AG09319 (cell line): ENCODE results near the gene FOXL3.
"Not testable (repeated sequence)": the region's sequence is repeated elsewhere in the genome, so short reads cannot be mapped to it uniquely, and the experiment has no call there.

Experiments
- DNase-seq: peaks from one replicate; pipeline ENCODE4 v3.0.0-alpha.2; 2010; ENCODE audit warnings: low read depth; ENCODE audit errors: extremely low read depth
- CTCF ChIP-seq: IDR thresholded peaks from 2 replicates; pipeline ENCODE4 v1.5.1; 2011; ENCODE audit warnings: low read depth, mild to moderate bottlenecking, inconsistent platforms, low read length, moderate library complexity

Gene FOXL3

DNA sequence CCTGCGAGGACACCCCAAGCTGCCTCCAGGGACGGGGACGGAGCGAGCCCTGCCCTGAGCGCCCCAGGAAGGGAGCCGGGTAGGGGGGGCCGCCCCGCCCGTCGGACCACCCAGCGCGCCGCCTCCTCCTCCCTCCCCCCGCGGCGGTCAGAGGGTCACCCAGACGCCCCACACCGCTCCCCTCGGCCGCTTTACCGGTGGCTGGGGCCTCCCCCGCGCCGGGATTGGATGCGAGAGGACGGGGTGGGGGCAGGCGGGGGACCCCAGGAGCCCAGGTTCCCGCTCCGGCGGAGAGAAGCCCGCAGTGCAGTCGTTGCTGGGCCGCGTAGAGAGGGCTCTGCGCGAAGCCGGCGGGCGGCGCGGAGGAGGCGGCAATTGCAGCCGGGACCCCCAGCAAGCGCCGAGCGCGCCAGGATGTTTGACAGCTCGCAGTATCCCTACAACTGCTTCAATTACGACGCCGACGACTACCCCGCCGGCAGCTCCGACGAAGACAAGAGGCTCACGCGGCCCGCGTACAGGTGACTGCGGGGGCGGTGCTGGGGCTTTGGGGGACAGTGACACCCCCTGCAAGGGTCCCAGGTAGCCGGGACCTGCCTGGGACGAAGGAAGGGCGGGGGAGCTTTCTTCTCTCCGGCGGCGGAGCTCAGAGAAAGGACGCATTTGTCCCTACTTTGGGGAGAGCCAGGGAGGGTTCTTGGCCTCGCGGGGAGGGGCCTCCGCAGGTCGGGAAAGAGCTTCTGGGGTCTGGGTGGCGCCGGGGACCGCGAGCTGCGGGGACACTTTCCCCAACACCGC lies at the start of gene FOXL3:
TSS of gene FOXL3 (plus strand) at position 415 of the 798 bp plus-strand sequence. CDS start at position 415, 0 bp downstream.
- DNase-seq = no peak
- no peak for TF ChIP-seq CTCF

DNA sequence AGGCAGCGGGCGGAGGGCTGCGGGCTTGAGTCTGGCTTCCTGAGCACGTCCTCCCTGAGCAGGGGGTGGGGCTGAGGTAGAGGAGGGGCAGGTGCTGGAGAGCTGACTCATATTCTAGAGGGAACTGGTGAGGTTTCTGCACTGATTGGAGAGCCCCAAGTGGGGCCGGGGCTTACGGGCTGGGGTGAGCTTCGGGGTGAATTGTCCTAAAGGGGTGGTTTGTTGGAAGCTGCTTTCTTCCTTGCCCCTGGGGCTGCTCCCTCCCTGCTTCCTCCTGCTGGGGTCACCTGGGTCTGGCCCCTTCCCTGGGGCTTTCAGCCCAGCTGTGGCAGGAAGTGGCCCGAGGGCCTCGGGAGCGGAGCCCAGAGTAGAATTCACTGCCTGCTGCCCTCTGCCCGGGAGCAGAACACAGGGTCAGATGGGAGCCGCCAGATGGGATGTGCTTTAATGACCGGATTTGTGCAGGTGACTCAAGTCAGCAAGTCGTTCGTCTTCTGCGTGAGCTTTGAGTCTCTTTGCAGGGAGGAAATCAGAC lies 49.0 kb upstream of the FOXL3 start:
- no peak for DNase-seq
- no peak for TF ChIP-seq CTCF

- DNase-seq = no peak
- TF ChIP-seq CTCF = no peak
Measured at GRCh38 chr7:241513-241912, 48.5 kb upstream of the FOXL3 start.

GRCh38 chr7:242826-243579 lies 47.0 kb upstream of the FOXL3 start:
- not testable (repeated sequence) for DNase-seq

DNA sequence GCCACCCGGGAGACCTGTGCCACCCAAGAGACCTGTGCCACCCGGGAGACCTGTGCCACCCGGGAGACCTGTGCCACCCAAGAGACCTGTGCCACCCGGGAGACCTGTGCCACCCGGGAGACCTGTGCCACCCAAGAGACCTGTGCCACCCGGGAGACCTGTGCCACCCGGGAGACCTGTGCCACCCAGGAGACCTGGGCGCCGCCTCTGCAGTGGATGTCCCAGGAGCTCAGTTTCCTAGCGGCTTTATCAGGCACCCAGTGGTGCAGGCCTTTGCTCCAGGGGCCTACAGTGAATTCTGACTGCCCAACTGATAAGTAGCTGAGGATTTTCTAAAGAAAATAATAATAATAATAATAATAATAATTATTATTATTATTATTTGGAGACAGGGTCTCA lies 46.4 kb upstream of the FOXL3 start:
- DNase-seq = not testable (repeated sequence)

DNA sequence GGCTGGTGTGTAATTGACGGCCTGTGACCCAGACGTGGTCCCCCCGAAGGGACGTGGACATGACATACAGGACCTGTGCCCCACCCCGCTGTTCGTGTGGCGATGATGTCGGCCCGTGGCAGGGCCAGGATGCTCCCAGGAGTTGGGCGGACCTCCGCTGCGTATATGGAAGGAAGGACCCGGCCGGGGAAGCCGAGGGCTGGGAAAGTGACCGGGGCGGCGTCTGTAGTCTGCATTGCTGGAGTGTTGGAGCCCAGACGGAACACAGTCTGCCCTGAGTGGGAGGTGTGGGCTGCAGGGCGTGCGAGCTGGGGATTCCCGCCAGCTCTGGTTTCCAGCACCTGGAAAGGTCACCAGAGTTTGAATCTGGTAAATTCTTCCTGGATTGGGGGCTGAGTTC lies 45.0 kb upstream of the FOXL3 start:
- no peak for TF ChIP-seq CTCF

DNA sequence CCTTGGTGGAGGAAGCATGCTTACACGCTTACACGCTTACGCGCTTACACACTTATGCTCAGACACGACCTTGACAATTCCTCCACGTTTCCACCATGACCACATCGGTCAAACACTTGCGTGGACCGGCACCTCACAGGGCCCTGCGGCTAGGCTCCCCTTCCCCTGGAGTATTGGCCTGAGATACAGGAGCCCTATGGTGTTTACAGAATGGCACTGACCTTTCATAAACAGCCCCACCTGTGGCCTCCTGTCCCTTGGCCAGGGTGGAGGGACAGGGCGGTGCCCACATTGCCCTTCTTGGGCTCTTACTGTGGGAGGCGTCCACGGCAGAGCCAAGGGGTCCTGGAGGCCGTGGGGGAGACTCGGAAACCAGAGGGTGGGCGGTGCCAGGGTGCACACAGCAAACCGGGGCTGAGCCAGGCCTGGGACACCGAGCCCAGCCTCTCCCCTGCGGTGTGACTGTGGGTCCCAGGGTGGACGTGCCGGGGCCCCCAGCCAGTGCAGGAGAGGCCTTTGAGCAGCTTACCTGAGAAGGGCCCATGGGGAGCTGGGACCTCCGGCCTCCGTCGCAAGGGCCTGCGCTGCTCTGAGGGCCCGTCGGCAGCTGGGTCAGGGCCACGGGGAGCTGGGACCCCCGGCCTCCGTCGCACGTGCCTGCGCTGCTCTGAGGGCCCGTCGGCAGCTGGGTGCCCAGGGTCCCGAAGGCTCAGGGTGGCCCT lies 44.2 kb upstream of the FOXL3 start:
- no peak for TF ChIP-seq CTCF
- no peak for DNase-seq

More for the DNA sequence above, 45.0 kb upstream of the FOXL3 start:
- no peak for DNase-seq

GRCh38 chr7:246451-246850 lies 43.5 kb upstream of the FOXL3 start:
- no peak for DNase-seq
- TF ChIP-seq CTCF = no peak
